HG03095 (cell line): ENCODE measurements around the gene TMEM150C.

ENCODE experiments used
- ATAC-seq: cut with Tn5 transposase; IDR thresholded peaks from one replicate; pipeline ENCODE4 v1.9.1; 2021; ENCODE audit warnings: moderate library complexity; ENCODE audit not compliant: unreplicated experiment

Gene TMEM150C

GRCh38 chr4:82561786-82562563, at the start of gene TMEM150C:
TSS of gene TMEM150C (minus strand) at chr4:82561988. CDS start at chr4:82504657, 57,331 bp downstream.
- no peak for ATAC-seq

GRCh38 chr4:82611527-82611926, 49.7 kb upstream of the TMEM150C start:
- ATAC-seq = no peak

DNA sequence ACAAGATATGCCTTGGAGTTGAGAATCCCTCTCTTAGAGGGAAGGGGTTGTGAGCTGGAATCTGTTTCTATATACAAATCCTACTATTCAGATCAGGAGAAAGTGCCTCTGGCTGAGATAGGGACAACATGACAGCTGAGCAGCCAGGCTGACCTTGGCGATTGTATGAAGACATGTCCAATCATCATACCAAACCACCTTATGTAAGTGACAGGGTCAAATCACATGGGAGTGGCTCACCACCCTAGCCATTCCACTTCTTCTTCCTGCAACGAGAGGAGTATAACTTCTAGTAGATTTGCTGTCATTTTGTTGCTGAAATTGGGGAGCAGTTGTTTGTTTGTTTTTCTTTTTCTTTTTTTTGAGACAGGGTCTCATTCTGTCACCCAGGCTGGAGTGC, 48.3 kb upstream of the TMEM150C start:
- no peak for ATAC-seq

DNA sequence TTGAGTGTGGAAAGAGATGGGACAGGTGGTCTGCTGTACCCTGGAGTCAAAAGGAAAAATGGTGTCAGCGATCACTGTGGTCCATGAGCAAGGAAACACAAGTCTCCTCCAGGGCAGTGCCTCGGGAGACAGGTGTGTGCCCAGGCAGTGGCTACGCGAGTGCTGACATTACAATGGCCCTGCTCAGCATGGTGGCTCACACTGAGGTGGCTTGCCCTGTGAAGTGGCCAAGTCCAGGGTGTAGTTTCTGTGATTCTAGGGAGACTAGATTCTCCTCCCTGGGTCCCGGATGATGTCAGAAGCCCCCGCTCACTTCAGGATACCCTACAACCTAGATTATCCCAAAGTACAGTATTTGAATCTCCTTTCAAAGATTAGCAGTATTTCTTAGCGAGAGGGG, 44.8 kb upstream of the TMEM150C start:
- no peak for ATAC-seq

DNA sequence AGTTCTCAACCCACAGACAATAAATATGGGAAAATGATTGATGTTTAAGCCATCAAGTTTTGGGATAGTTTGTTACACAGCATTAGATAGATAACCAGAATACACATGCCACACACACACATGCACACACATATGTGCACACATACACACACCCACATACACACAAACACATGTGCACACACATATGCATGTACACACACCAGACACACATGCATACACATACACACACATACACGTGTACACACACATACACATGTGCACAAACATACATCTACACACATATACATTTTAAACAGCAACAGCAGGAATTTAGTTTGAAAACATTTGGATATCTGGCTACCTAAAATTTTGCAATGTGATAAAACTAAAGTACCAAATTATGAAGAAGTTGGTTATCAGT, 42.7 kb upstream of the TMEM150C start:
- ATAC-seq = no peak

- no peak for ATAC-seq
Measured at GRCh38 chr4:82601242-82602015, 39.6 kb upstream of the TMEM150C start.

DNA sequence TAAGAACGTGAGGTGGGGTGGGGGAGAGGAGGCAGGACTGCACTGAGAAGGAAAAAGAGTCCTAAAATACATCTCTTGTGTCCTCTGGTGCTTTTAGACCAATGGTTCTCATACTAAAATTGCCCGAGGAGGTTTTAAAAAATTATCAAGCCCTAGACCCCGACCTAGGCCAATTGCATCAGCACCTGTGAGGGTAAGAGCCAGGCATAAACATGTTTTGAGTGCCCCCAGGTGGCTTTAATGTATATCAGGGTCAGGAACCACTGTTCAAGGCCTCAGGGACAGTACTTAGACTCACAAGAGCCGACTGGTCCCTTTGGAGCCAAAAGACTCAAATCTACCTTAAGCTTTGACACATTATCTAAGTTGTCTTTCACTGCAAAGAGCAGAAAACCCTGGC, 37.5 kb upstream of the TMEM150C start:
- ATAC-seq = no peak

DNA sequence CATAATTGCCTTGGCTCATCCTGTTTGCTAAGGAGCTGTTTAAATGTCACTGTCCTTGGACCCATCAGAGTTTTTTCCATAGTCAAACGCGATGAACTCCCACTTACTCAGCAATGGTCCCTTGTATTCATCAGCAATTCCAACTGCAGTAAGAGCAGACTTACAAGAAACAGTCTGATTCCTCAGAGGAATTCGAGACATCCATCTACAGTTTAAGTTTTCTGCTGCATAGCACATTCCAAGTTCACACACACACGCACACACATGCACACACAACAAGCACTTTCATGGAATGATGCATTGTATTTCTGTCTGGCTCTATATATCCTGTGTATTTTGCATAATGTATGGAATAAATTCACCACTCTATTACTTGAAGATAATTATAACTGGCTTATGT, 32.7 kb upstream of the TMEM150C start:
- ATAC-seq = no peak

GRCh38 chr4:82593411-82593810, 31.6 kb upstream of the TMEM150C start:
- ATAC-seq = no peak

DNA sequence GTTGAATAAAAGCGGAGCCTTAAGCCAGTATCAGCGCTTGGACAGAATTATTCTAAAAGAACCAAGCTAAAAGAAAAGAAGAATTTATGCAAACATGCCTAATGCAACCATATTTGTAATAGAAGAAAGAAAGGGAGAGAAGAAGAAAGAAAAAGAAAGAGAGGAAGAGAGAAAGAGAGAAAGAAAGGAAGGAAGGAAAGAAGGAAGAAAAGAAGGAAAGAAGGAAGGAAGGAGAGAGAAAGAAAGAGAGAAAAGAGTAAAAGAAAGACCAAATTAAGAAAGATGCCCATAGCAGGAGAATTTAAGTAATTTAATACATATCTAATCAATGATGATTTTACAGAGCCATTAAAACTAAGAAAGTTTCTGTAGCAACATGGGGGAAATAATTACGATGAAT, 30.9 kb upstream of the TMEM150C start:
- ATAC-seq = no peak

DNA sequence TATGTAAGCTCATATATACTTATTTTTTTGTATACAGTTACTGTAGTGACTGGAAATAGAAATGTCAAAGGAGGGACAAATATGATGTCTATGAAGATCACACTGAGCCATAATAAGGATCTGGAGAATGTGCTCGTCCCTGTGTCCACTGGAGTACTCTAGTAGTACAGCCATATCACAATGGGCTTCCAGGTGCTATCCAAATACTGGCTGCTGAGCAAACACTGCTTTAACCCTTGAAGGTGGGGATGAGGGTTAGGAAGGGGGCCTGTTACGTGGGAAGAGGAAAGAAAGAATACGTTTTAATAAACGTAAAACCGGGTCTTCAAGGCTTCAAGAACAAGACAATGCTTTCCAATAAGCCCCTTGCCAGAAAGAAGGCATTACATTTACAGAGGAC, 29.8 kb upstream of the TMEM150C start:
- ATAC-seq = no peak

DNA sequence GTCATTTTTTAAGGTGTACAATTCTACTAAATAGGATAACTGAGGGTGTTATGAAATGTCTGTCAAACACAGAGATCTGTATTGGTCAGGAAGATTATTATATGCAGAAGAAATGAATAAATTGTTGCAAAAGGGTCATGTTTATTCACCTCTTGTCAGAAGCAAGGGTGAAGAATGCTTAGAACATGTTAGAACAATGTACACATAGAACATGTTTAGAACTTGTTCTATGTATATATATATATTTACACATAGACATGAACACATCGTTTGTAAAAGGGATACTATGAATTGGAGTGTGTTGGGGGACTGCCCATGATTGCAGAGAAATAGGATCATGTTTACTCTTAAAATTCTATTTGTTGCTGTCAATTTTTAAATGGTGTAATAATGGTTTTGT, 28.0 kb upstream of the TMEM150C start:
- no peak for ATAC-seq

DNA sequence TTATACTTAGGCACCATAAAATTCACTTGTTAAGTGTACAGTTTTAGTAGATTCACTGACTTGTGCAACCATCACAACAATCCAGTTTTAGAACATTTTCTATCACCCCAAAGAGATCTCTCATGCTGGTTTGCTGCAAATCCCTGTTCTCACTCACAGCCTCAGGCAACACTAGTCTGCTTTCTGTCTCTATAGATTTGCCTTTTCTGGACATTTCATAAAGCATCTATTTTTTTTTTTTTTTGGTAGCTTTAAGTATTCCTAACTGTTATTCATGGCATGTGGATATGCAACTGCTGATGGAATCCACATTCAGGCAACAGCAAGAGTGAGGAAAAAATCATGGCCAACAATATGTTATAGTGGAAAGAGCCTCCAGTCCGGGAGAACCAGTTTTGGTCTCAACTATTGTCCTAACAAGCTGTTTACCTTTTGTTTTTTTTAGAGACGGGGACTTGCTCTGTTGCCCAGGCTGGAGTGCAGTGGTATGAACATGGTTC, 27.0 kb upstream of the TMEM150C start:
- ATAC-seq = no peak

DNA sequence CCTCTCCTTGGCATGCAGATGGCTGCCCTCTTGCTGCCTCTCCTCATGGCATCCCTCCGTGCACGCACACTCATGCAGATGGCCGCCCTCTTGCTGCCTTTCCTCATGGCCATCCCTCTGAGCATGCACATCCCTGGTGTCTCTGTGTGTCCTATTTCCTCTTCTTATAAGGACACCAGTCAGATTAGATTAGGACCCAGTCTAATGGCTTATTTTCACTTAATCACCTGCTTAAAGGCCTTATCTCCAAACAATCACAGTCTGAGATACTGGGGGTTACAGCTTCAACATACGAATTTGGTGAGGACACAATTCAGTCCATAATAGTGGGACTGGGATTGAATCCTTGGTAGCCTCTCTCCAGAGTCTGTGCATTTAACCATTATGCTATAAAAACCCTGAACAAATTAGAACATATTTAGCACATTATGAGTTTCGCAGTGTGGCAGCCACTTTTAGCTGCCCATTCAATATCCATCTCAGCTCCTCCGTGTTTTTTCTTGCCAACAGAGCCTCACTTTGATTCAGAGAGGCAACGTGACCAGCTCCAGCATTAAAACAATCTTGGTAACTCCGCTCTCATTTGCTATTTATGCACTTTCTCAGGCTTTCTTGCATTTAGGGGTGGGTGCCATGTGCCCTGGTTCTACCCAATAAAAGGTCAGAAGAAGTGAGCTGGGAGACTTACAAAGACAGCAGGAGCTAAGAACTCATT, 26.2 kb upstream of the TMEM150C start:
- ATAC-seq = no peak

- no peak for ATAC-seq
Measured at GRCh38 chr4:82585690-82586435, 24.1 kb upstream of the TMEM150C start.

DNA sequence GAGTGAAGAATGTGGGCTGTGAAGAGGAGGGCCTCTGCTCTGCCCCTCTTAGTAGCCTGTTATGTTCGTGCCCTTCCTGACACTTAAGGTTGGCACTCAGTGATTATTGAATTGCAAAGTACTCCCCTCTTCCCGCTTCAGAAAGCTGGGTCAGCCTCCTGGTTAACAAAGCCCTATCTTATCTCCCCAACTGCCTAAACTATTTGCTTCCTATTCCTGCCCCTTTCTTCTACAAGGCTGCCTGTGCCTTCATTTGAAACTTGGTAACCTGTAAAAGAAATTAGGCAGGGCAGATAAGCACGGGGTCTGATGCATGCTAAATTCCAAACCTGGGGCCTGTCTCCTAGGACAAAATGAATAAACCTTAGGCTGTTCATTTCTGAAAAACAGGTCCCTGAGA, 23.1 kb upstream of the TMEM150C start:
- no peak for ATAC-seq

- no peak for ATAC-seq
Measured at GRCh38 chr4:82583897-82584587, 22.3 kb upstream of the TMEM150C start.

GRCh38 chr4:82579932-82580331, 18.1 kb upstream of the TMEM150C start:
- ATAC-seq = no peak

GRCh38 chr4:82578935-82579334, 17.1 kb upstream of the TMEM150C start:
- ATAC-seq = no peak

DNA sequence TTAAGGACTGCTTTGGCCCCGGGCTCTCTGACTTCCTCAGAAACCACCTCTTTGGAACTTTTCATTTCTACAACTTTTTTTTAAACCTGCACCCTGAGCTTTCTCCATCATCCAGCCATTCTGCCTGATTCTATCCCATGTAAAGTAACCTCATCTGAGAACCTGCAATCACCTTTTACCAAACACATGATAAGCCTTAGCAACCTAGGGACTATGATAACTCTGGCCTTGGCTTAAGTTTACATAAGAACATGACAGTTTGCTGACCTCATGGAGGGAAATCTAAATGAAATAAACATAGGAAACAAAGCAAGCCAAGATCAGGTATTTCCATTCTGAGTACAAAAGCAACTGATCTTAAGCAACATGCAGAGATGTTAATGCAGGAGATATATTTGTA, 15.7 kb upstream of the TMEM150C start:
- ATAC-seq = no peak
